ENCODE measurements around the gene FMC1.
"Not testable (repeated sequence)": the region's sequence is repeated elsewhere in the genome, so short reads cannot be mapped to it uniquely, and the experiment has no call there.

FMC1 gene

GRCh38 chr7:139341058-139341775 lies at the start of gene FMC1:
FMC1 (plus strand) TSS chr7:139341337; CDS start chr7:139341385, 48 bp downstream.
- DNase-seq (ENCODE audit: low read depth in 2 of 3, low spot score in 2 of 3) = peak; percentile 60 to 75 (median 75)

GRCh38 chr7:139292821-139293220 lies 48.3 kb upstream of the FMC1 start:
- DNase-seq (ENCODE audit: low read depth in 2 of 3, low spot score in 2 of 3) = no peak

- no peak for DNase-seq (ENCODE audit: low read depth in 2 of 3, low spot score in 2 of 3)
Measured at GRCh38 chr7:139293534-139293933, 47.6 kb upstream of the FMC1 start.

GRCh38 chr7:139294241-139294640 lies 46.9 kb upstream of the FMC1 start:
- no peak for DNase-seq (ENCODE audit: low read depth in 2 of 3, low spot score in 2 of 3)

GRCh38 chr7:139294951-139295575 lies 46.1 kb upstream of the FMC1 start:
- no peak for DNase-seq (ENCODE audit: low read depth in 2 of 3, low spot score in 2 of 3)

GRCh38 chr7:139297795-139298194 lies 43.3 kb upstream of the FMC1 start:
- DNase-seq (ENCODE audit: low read depth in 2 of 3, low spot score in 2 of 3) = no peak

GRCh38 chr7:139299296-139299695 lies 41.8 kb upstream of the FMC1 start:
- no peak for DNase-seq (ENCODE audit: low read depth in 2 of 3, low spot score in 2 of 3)

GRCh38 chr7:139300390-139300789 lies 40.7 kb upstream of the FMC1 start:
- DNase-seq (ENCODE audit: low read depth in 2 of 3, low spot score in 2 of 3) = no peak

- no peak for DNase-seq (ENCODE audit: low read depth in 2 of 3, low spot score in 2 of 3)
Measured at GRCh38 chr7:139304517-139304916, 36.6 kb upstream of the FMC1 start.

GRCh38 chr7:139317939-139318505 lies 23.1 kb upstream of the FMC1 start:
- no peak for DNase-seq (ENCODE audit: low read depth in 2 of 3, low spot score in 2 of 3)

- DNase-seq (ENCODE audit: low read depth in 2 of 3, low spot score in 2 of 3) = no peak
Measured at GRCh38 chr7:139321071-139321745, 19.9 kb upstream of the FMC1 start.

GRCh38 chr7:139324709-139325108 lies 16.4 kb upstream of the FMC1 start:
- DNase-seq (ENCODE audit: low read depth in 2 of 3, low spot score in 2 of 3) = not testable (repeated sequence)

- DNase-seq (ENCODE audit: low read depth in 2 of 3, low spot score in 2 of 3) = no peak
Measured at GRCh38 chr7:139328375-139328774, 12.8 kb upstream of the FMC1 start.

GRCh38 chr7:139329119-139329518 lies 12.0 kb upstream of the FMC1 start:
- DNase-seq (ENCODE audit: low read depth in 2 of 3, low spot score in 2 of 3) = no peak

GRCh38 chr7:139330333-139331030 lies 10.7 kb upstream of the FMC1 start:
- DNase-seq (ENCODE audit: low read depth in 2 of 3, low spot score in 2 of 3) = no peak

GRCh38 chr7:139332697-139333359 lies 8.3 kb upstream of the FMC1 start:
- no peak for DNase-seq (ENCODE audit: low read depth in 2 of 3, low spot score in 2 of 3)

- DNase-seq (ENCODE audit: low read depth in 2 of 3, low spot score in 2 of 3) = not testable (repeated sequence)
Measured at GRCh38 chr7:139333443-139333842, 7.7 kb upstream of the FMC1 start.

GRCh38 chr7:139334399-139335150 lies 6.6 kb upstream of the FMC1 start:
- no peak for DNase-seq (ENCODE audit: low read depth in 2 of 3, low spot score in 2 of 3)

GRCh38 chr7:139339025-139339424 lies 2.1 kb upstream of the FMC1 start:
- no peak for DNase-seq (ENCODE audit: low read depth in 2 of 3, low spot score in 2 of 3)

- no peak for DNase-seq (ENCODE audit: low read depth in 2 of 3, low spot score in 2 of 3)
Measured at GRCh38 chr7:139339698-139340036, 1.5 kb upstream of the FMC1 start.
